IMR-90 (cell line): Measurements from ENCODE around the gene CRHBP. TPM values are rescaled to one million over a fixed set of nuclear protein-coding genes. Genes with fewer than 3 reads are reported as not detected.
A peak's percentile ranks its signal among the peaks of the same experiment; 100 is the strongest.

Experiments used
- ATAC-seq: fragments of 200-7000 bp; cut with Tn5 transposase; 2 replicates; pipeline ENCODE4 v1.9.1; 2020; ENCODE audit warnings: low read depth, mild to moderate bottlenecking, moderate library complexity
- BruUV-seq: library from RNA; stranded (reverse); fragments of 400-500 nt; replicated peaks from 2 replicates; lab custom pipeline; 2021; lab: Mats Ljungman, UMichigan
- CTCF ChIA-PET: fragments of 300-600 bp; formaldehyde crosslinking; extraction: SDS; loops from one replicate; lab custom pipeline; 2021; ENCODE audit warnings: antibody characterized with exemption; lab: Yijun Ruan, JAX
- POLR2A ChIA-PET: fragments of 300-600 bp; sonication (Branson Sonifier 250); formaldehyde crosslinking; loops from one replicate; lab custom pipeline; 2022; ENCODE audit warnings: antibody characterized with exemption; ENCODE audit not compliant: unreplicated experiment; lab: Charles Lee
- DNase-seq: peaks from one replicate; pipeline ENCODE4 v3.0.0; 2013
- H2AFZ ChIP-seq: replicated peaks from 2 replicates; pipeline ENCODE3; 2013; ENCODE audit warnings: low read length, mild to moderate bottlenecking; ENCODE audit not compliant: poor library complexity
- H2AK5ac ChIP-seq: 2 replicates; pipeline ENCODE4 v1.6.1; 2013; ENCODE audit warnings: low read depth, low read length, inconsistent platforms
- H2AK9ac ChIP-seq: replicated peaks from 2 replicates; pipeline ENCODE3; 2013; ENCODE audit warnings: mild to moderate bottlenecking, low read depth, low read length, moderate library complexity; ENCODE audit not compliant: poor library complexity
- H2BK120ac ChIP-seq: 2 replicates; pipeline ENCODE4 v1.6.1; 2013; ENCODE audit warnings: low read depth, low read length, inconsistent platforms
- H2BK15ac ChIP-seq: 3 replicates; pipeline ENCODE4 v1.6.1; 2013; ENCODE audit warnings: low read depth, low read length, inconsistent platforms
- H2BK20ac ChIP-seq: 2 replicates; pipeline ENCODE4 v1.6.1; 2013; ENCODE audit warnings: low read depth, mild to moderate bottlenecking, inconsistent platforms, low read length, moderate library complexity
- H2BK5ac ChIP-seq: 2 replicates; pipeline ENCODE4 v1.6.1; 2013; ENCODE audit warnings: mild to moderate bottlenecking, low read depth, low read length, inconsistent platforms; ENCODE audit not compliant: poor library complexity, severe bottlenecking
- H3K14ac ChIP-seq: replicated peaks from 2 replicates; pipeline ENCODE4 v1.6.1; 2013; ENCODE audit warnings: low read depth, low read length, inconsistent platforms
- H3K18ac ChIP-seq: 2 replicates; pipeline ENCODE4 v1.6.1; 2013; ENCODE audit warnings: low read depth, low read length, control low read depth
- H3K23ac ChIP-seq: 2 replicates; pipeline ENCODE4 v1.6.1; 2013; ENCODE audit warnings: low read depth, low read length, inconsistent platforms
- H3K27ac ChIP-seq: 2 replicates; pipeline ENCODE4 v1.5.1; 2013; ENCODE audit warnings: mild to moderate bottlenecking, control low read depth, low read length; ENCODE audit not compliant: insufficient read depth
- H3K27me3 ChIP-seq: 2 replicates; pipeline ENCODE4 v1.6.1; 2013; ENCODE audit warnings: low read length; ENCODE audit not compliant: control insufficient read depth, insufficient read depth
- H3K36me3 ChIP-seq: 2 replicates; pipeline ENCODE4 v1.6.1; 2013; ENCODE audit warnings: low read length, mixed read lengths; ENCODE audit not compliant: control insufficient read depth, insufficient read depth
- H3K4ac ChIP-seq: 2 replicates; pipeline ENCODE4 v1.6.1; 2013; ENCODE audit warnings: low read depth, low read length, inconsistent platforms
- H3K4me1 ChIP-seq: 2 replicates; pipeline ENCODE4 v1.6.1; 2013; ENCODE audit warnings: low read length, mixed read lengths; ENCODE audit not compliant: control insufficient read depth, insufficient read depth
- H3K4me2 ChIP-seq: 2 replicates; pipeline ENCODE4 v1.6.1; 2013; ENCODE audit warnings: low read depth, mild to moderate bottlenecking, control low read depth, low read length, moderate library complexity
- H3K4me3 ChIP-seq: 2 replicates; pipeline ENCODE4 v1.5.1; 2013; ENCODE audit warnings: low read depth, mild to moderate bottlenecking, control low read depth, low read length, moderate library complexity; ENCODE audit not compliant: insufficient read depth
- H3K56ac ChIP-seq: 2 replicates; pipeline ENCODE4 v1.6.1; 2013; ENCODE audit warnings: low read length, inconsistent platforms; ENCODE audit not compliant: insufficient read depth; ENCODE audit errors: extremely low read depth
- H3K79me1 ChIP-seq, 2 experiments: 2 replicates each; pipeline ENCODE4 v1.6.1; 2013; ENCODE audit warnings: low read length in 2 of 2, inconsistent platforms in 1 of 2, low read depth in 1 of 2
- H3K9ac ChIP-seq: 2 replicates; pipeline ENCODE4 v1.6.1; 2013; ENCODE audit warnings: low read depth, low read length, control low read depth
- H3K9me1 ChIP-seq: 2 replicates; pipeline ENCODE4 v1.6.1; 2013; ENCODE audit warnings: low read length, inconsistent platforms; ENCODE audit not compliant: insufficient read depth
- H3K9me3 ChIP-seq: 2 replicates; pipeline ENCODE4 v1.6.1; 2013; ENCODE audit warnings: low read length; ENCODE audit not compliant: control insufficient read depth, insufficient read depth
- H4K20me1 ChIP-seq: 2 replicates; pipeline ENCODE4 v1.6.1; 2013; ENCODE audit warnings: low read length, inconsistent platforms; ENCODE audit not compliant: insufficient read depth
- H4K5ac ChIP-seq: 2 replicates; pipeline ENCODE4 v1.6.1; 2013; ENCODE audit warnings: mild to moderate bottlenecking, low read depth, low read length, control low read depth
- H4K8ac ChIP-seq, 2 experiments: 2 replicates each; pipeline ENCODE4 v1.6.1; 2013; ENCODE audit warnings: low read depth in 2 of 2, low read length in 2 of 2, control low read depth in 1 of 2, inconsistent platforms in 1 of 2
- H4K91ac ChIP-seq: 2 replicates; pipeline ENCODE4 v1.6.1; 2013; ENCODE audit warnings: low read depth, low read length, inconsistent platforms; ENCODE audit not compliant: insufficient read depth
- CHD1 ChIP-seq: IDR thresholded peaks from 2 replicates; pipeline ENCODE4 v1.6.1; 2012; ENCODE audit warnings: low read depth, low read length, improper control_type of control experiment
- NFE2L2 ChIP-seq: fragments of 150-350 bp; IDR thresholded peaks from 2 replicates; pipeline ENCODE4 v1.6.1; 2016; ENCODE audit warnings: low read depth, mild to moderate bottlenecking, low read length
- WGBS, 2 experiments: methylation state at CpG; one replicate each; pipeline versions ENCODE4 v1.1.5 to v1.1.7; 2013; ENCODE audit warnings: missing lambda C conversion rate in 2 of 2; ENCODE audit not compliant: insufficient read length in 1 of 2; ENCODE audit errors: extremely low coverage in 2 of 2; 5-methylcytosine and 5-hydroxymethylcytosine counted together
- dilution Hi-C: fragments of 300-500 bp; cut with HindIII; formaldehyde crosslinking; loops from one replicate; pipeline ENCODE4 v1.14.3; 2018; ENCODE audit warnings: low sequenced_read_pairs; ENCODE audit not compliant: unreplicated experiment
- in situ Hi-C: fragments of 300-500 bp; cut with MboI; formaldehyde crosslinking; loops from 3 replicates; pipeline ENCODE4 v1.14.3; 2019; ENCODE audit warnings: low sequenced_read_pairs, inconsistent platforms, mixed read lengths
- intact Hi-C: fragments of 100-400 bp; cut with micrococcal nuclease; formaldehyde crosslinking; loops from 2 replicates; pipeline ENCODE4 v1.10.0; 2022
- polyA plus RNA-seq, 3 experiments: library from polyadenylated mRNA; depleted of rRNA; stranded (reverse); fragments of >200 nt; gene quantifications; 2 replicates each; pipeline ENCODE4 v1.2.3, GENCODE V29; 2012; ENCODE audit warnings: low replicate concordance in 1 of 3
- total RNA-seq: library from RNA; depleted of rRNA; stranded (reverse); fragments of >200 nt; gene quantifications from 2 replicates; pipeline ENCODE4 v1.2.3, GENCODE V29; 2012

CRHBP gene
- total and polyA plus RNA-seq, 2 of the 4 experiments (the other 2 are of a cell fraction): 0.09 TPM; not detected in 1

DNA sequence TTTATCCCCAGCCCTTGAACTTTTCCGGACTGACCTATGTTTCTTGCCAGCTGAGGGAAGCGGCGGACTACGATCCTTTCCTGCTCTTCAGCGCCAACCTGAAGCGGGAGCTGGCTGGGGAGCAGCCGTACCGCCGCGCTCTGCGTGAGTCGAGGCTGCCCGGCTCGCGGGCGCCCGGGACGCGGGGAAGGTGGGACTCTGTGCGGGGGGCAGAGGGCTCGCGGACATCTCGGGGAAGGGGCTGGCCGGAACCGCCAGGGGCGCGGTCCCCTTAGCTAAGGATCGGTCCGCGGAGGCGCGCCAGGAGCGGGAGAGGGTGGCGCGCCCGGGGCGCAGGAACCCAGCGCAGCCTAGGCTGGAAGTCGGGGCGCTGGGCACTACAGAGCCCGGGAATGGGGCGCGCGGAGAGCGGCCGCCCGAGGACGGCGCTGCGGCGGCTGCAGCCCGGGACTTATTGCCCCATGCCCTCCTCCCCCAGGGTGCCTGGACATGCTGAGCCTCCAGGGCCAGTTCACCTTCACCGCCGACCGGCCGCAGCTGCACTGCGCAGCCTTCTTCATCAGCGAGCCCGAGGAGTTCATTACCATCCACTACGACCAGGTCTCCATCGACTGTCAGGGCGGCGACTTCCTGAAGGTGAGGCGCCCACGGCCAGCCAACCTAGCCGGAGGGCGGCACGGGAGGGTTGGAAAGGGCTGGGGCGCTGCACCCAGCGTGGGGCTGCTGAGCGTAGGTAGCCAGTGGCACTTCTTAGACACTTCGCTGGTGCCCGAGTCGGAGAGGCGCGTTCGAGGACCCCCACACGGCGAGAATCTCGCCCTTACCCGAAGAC is 922 bp downstream of the CRHBP start:
- Histone ChIP-seq H3K9me3 (no peaks in the 10 kb centered on the region), H2AK5ac (no peak overlapping the region), H2BK120ac (no peak overlapping the region), H4K91ac (no peak overlapping the region), H3K4me1 (no peaks in the 10 kb centered on the region; the same call in 1 of the 2 replicates), H3K4me2 (peak overlapping the region; percentile 40; the same call in 1 of the 2 replicates), H2AFZ (peak overlapping the region; percentile 18), H3K23ac (no peak overlapping the region), H4K8ac (no peak overlapping the region), H3K27me3 (peaks cover 41% of the 10 kb centered on the region), H4K5ac (no peak overlapping the region), H3K4me3 (no peak overlapping the region; the same call in 1 of the 2 replicates), H2BK20ac (no peak overlapping the region), H4K20me1 (no peaks in the 10 kb centered on the region), H3K79me1 (no peaks in the 10 kb centered on the region), H2BK5ac (no peak overlapping the region), H3K56ac (no peak overlapping the region), H3K9ac (no peak overlapping the region), H2BK15ac (no peak overlapping the region), H3K27ac (no peak overlapping the region), H3K4ac (no peak overlapping the region), H3K36me3 (no peaks in the 10 kb centered on the region), H3K18ac (no peak overlapping the region), H3K14ac (no peak overlapping the region), H3K9me1 (no peaks in the 10 kb centered on the region), H2AK9ac (no peak overlapping the region)
- TF ChIP-seq NFE2L2: no peak
- TF ChIP-seq CHD1: no peak
- dilution Hi-C loops: no loop called here
- intact Hi-C loops: no loop called here
- ATAC-seq (peak; percentile 49), DNase-seq (no peak)
- CTCF ChIA-PET: no interaction called here
- WGBS, 2 experiments: 13% methylated on average over 12 of the region's 81 CpGs; no CpG with 5 or more reads in 1 of the 2 experiments
- in situ Hi-C loops: no loop called here
- POLR2A ChIA-PET: no interaction called here
- no TSS peak for BruUV-seq
